Measurements from ENCODE around the gene KDM5B. TPM values are rescaled to one million over a fixed set of nuclear protein-coding genes. Genes with fewer than 3 reads are reported as not detected.

The KDM5B gene
- polyA plus RNA-seq, 1 of the 3 experiments (the other 2 are of a cell fraction): 21.7 TPM

DNA sequence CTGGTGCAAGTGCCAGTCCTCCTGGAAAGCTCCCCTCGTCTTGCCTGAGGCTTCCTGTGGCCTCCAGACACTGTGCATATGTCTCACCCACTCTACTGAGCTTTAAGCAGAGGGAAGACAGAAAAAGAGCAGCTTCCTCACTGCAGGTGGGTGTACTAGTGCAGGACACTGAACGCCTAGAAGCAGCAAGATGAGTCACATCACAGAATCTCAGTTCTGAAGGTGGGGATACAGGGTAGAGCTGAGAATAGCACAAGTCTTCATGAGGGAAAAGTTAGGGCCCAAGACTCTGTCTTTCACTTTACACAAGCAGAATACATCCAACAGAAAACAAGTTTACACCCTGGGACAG lies 39.9 kb upstream of the KDM5B start:
- WGBS (ENCODE audit: low lambda C conversion rate): 24% methylated on average over 2 of the region's 2 CpGs

DNA sequence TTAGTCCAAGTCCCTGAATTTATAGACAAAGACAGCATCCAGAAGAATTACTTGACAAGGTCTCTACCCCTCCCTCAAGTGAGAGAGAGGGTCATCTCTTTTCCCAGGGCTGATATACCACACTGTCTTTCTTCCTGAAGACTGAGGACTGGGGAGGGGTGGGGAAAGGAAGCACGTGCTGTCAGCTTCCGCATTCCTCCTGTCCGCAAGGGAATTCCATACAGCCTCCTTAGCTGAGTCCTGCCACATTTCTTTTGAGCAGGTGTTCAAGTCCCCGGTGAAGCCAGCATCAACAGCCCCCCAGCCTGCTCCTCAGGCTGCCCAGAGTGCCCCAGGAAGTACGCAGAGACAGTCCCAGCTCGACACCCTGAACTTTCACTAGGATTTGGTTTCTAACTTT lies 36.7 kb upstream of the KDM5B start:
- H3K4me2 ChIP-seq: no peak overlapping the region
- H3F3A ChIP-seq (replicated peaks; ENCODE audit: insufficient read depth): no peaks in the 10 kb centered on the region
- no peaks in the 10 kb centered on the region for H4K20me1 ChIP-seq (ENCODE audit: insufficient read depth)
- WGBS (ENCODE audit: low lambda C conversion rate): 70% methylated on average over 6 of the region's 6 CpGs
- H3K9me2 ChIP-seq: no peaks in the 10 kb centered on the region
- no peak overlapping the region for H3K9ac ChIP-seq
- ChIA-PET CTCF (interaction anchor here (0.8 kb wide), 1 partner anchor 152 kb away, joined by 3 read pairs; no protein-coding TSS in a partner anchor), POLR2A (no interaction called here)
- no peaks in the 10 kb centered on the region for H3K4me1 ChIP-seq (ENCODE audit: control insufficient read depth in 1 of 2, insufficient read depth in 2 of 2, low read depth in 1 of 2, low read length in 1 of 2)
- H3K4me3 ChIP-seq (ENCODE audit: low read depth in 2 of 2, low read length in 1 of 2): no peak overlapping the region
- no peak overlapping the region for H3K27ac ChIP-seq (ENCODE audit: low read depth in 2 of 2, low read length in 1 of 2)
- no peaks in the 10 kb centered on the region for H3K9me3 ChIP-seq
- H3K27me3 ChIP-seq (ENCODE audit: insufficient read depth): no peaks in the 10 kb centered on the region
- TF ChIP-seq POLR2AphosphoS5 (IDR thresholded peaks at IDR 0.05; ENCODE audit: low read depth, low read length): no peak
- TF ChIP-seq, protein P1, sequence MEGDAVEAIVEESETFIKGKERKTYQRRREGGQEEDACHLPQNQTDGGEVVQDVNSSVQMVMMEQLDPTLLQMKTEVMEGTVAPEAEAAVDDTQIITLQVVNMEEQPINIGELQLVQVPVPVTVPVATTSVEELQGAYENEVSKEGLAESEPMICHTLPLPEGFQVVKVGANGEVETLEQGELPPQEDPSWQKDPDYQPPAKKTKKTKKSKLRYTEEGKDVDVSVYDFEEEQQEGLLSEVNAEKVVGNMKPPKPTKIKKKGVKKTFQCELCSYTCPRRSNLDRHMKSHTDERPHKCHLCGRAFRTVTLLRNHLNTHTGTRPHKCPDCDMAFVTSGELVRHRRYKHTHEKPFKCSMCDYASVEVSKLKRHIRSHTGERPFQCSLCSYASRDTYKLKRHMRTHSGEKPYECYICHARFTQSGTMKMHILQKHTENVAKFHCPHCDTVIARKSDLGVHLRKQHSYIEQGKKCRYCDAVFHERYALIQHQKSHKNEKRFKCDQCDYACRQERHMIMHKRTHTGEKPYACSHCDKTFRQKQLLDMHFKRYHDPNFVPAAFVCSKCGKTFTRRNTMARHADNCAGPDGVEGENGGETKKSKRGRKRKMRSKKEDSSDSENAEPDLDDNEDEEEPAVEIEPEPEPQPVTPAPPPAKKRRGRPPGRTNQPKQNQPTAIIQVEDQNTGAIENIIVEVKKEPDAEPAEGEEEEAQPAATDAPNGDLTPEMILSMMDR (IDR thresholded peaks at IDR 0.05): no peak
- no peak for TF ChIP-seq JUND (IDR thresholded peaks at IDR 0.05)
- TF ChIP-seq FOXM1 (IDR thresholded peaks at IDR 0.05; ENCODE audit: low read depth): no peak
- no peak for TF ChIP-seq TEAD4 (IDR thresholded peaks at IDR 0.05; ENCODE audit: borderline replicate concordance, insufficient read depth)
- no peaks in the 10 kb centered on the region for H3K79me2 ChIP-seq (ENCODE audit: insufficient read depth)
- no peak for DNase-seq
- no peak overlapping the region for H2AFZ ChIP-seq (ENCODE audit: low read depth)
- H3K36me3 ChIP-seq (replicated peaks in 1 of 2; ENCODE audit: control insufficient read depth in 1 of 2, insufficient read depth in 2 of 2, low read length in 1 of 2): no peaks in the 10 kb centered on the region

More for the DNA sequence above, 39.9 kb upstream of the KDM5B start:
- POLR2A ChIA-PET: no interaction called here
- no peaks in the 10 kb centered on the region for H3F3A ChIP-seq (replicated peaks; ENCODE audit: insufficient read depth)
- H3K27me3 ChIP-seq (ENCODE audit: insufficient read depth): no peaks in the 10 kb centered on the region
- no peaks in the 10 kb centered on the region for H3K4me1 ChIP-seq (ENCODE audit: control insufficient read depth in 1 of 2, insufficient read depth in 2 of 2, low read depth in 1 of 2, low read length in 1 of 2)
- no peak overlapping the region for H3K27ac ChIP-seq (ENCODE audit: low read depth in 2 of 2, low read length in 1 of 2)
- H3K9me3 ChIP-seq: no peaks in the 10 kb centered on the region
- H3K79me2 ChIP-seq (ENCODE audit: insufficient read depth): no peaks in the 10 kb centered on the region
- CTCF ChIA-PET: no interaction called here
- H2AFZ ChIP-seq (ENCODE audit: low read depth): no peak overlapping the region
- no peaks in the 10 kb centered on the region for H3K9me2 ChIP-seq
- TF ChIP-seq JUND (IDR thresholded peaks at IDR 0.05): no peak
- no peak for TF ChIP-seq CHD2 (IDR thresholded peaks at IDR 0.05; ENCODE audit: low read length, partially characterized antibody)
- TF ChIP-seq GATA2 (CRISPR knock-in tag; IDR thresholded peaks at IDR 0.05): no peak
- TF ChIP-seq RXRA (IDR thresholded peaks at IDR 0.05; ENCODE audit: borderline replicate concordance, low read depth): no peak
- TF ChIP-seq, protein P2, sequence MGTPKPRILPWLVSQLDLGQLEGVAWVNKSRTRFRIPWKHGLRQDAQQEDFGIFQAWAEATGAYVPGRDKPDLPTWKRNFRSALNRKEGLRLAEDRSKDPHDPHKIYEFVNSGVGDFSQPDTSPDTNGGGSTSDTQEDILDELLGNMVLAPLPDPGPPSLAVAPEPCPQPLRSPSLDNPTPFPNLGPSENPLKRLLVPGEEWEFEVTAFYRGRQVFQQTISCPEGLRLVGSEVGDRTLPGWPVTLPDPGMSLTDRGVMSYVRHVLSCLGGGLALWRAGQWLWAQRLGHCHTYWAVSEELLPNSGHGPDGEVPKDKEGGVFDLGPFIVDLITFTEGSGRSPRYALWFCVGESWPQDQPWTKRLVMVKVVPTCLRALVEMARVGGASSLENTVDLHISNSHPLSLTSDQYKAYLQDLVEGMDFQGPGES (IDR thresholded peaks at IDR 0.05; ENCODE audit: low read depth, low read length): no peak
- H3K4me2 ChIP-seq: no peak overlapping the region
- no peak overlapping the region for H3K9ac ChIP-seq
- DNase-seq: no peak
- no peaks in the 10 kb centered on the region for H4K20me1 ChIP-seq (ENCODE audit: insufficient read depth)
- no peak overlapping the region for H3K4me3 ChIP-seq (ENCODE audit: low read depth in 2 of 2, low read length in 1 of 2)
- no peaks in the 10 kb centered on the region for H3K36me3 ChIP-seq (replicated peaks in 1 of 2; ENCODE audit: control insufficient read depth in 1 of 2, insufficient read depth in 2 of 2, low read length in 1 of 2)

DNA sequence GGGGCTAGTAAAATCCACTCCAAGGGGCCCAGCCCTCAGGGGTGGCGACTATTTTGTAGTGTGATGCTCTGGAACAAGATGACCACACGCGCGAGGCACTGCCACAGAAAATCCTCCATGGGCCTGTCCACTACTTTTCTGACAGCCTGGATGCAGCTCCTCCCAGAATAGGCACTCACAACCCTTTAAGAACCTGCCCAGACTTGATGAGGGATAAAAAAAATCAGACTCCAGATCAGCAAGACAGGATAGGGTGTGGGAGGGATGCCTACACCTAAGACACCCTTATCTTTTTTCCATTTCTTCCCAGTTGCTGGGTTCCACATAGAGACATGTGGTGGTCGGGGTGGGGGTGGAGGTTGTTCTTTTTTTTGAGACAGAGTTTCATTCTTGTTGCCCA lies 36.0 kb upstream of the KDM5B start:
- no peak overlapping the region for H3K4me2 ChIP-seq
- no peaks in the 10 kb centered on the region for H3K79me2 ChIP-seq (ENCODE audit: insufficient read depth)
- no peak overlapping the region for H2AFZ ChIP-seq (ENCODE audit: low read depth)
- H3K36me3 ChIP-seq (replicated peaks in 1 of 2; ENCODE audit: control insufficient read depth in 1 of 2, insufficient read depth in 2 of 2, low read length in 1 of 2): no peaks in the 10 kb centered on the region
- H4K20me1 ChIP-seq (ENCODE audit: insufficient read depth): no peaks in the 10 kb centered on the region
- POLR2A ChIA-PET: no interaction called here
- CTCF ChIA-PET: no interaction called here
- H3K27ac ChIP-seq (ENCODE audit: low read depth in 2 of 2, low read length in 1 of 2): no peak overlapping the region
- no peaks in the 10 kb centered on the region for H3K9me2 ChIP-seq
- no peak overlapping the region for H3K4me3 ChIP-seq (ENCODE audit: low read depth in 2 of 2, low read length in 1 of 2)
- H3K9ac ChIP-seq: no peak overlapping the region
- H3K4me1 ChIP-seq (ENCODE audit: control insufficient read depth in 1 of 2, insufficient read depth in 2 of 2, low read depth in 1 of 2, low read length in 1 of 2): no peaks in the 10 kb centered on the region
- TF ChIP-seq FOSL2 (IDR thresholded peaks at IDR 0.05; ENCODE audit: borderline replicate concordance, low read depth) (no peak), CHD2 (IDR thresholded peaks at IDR 0.05; ENCODE audit: low read length, partially characterized antibody) (no peak), REST (IDR thresholded peaks at IDR 0.05; ENCODE audit: low read depth, low read length) (no peak), POLR2AphosphoS5 (IDR thresholded peaks at IDR 0.05; ENCODE audit: low read depth, low read length) (no peak), YY1 (IDR thresholded peaks at IDR 0.05; ENCODE audit: low read depth) (no peak), GABPA (IDR thresholded peaks at IDR 0.05; ENCODE audit: low read depth) (no peak)
- TF ChIP-seq, protein P3, sequence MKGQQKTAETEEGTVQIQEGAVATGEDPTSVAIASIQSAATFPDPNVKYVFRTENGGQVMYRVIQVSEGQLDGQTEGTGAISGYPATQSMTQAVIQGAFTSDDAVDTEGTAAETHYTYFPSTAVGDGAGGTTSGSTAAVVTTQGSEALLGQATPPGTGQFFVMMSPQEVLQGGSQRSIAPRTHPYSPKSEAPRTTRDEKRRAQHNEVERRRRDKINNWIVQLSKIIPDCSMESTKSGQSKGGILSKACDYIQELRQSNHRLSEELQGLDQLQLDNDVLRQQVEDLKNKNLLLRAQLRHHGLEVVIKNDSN (IDR thresholded peaks at IDR 0.05; ENCODE audit: borderline replicate concordance, low read depth): no peak
- no peak for DNase-seq
- 83% methylated on average over 5 of the region's 5 CpGs for WGBS (ENCODE audit: low lambda C conversion rate)
- H3K27me3 ChIP-seq (ENCODE audit: insufficient read depth): no peaks in the 10 kb centered on the region
- H3K9me3 ChIP-seq: no peaks in the 10 kb centered on the region
- no peaks in the 10 kb centered on the region for H3F3A ChIP-seq (replicated peaks; ENCODE audit: insufficient read depth)
